SK-N-SH (cell line): ENCODE data around the gene RRBP1.

Experiments used
- CTCF ChIP-seq: fragments of 200-600 bp; sonication (generic); IDR thresholded peaks from 2 replicates; pipeline ENCODE4 v1.6.1; 2017; ENCODE audit warnings: antibody characterized with exemption, mild to moderate bottlenecking, moderate library complexity
- EP300 ChIP-seq, 2 experiments: IDR thresholded peaks; 2 replicates each; pipeline versions ENCODE4 v1.4.0 to v1.6.1; 2012; ENCODE audit warnings: borderline replicate concordance in 1 of 2, low read depth in 1 of 2, low read length in 1 of 2
- EZH2phosphoT487 ChIP-seq: fragments of 200-600 bp; sonication (generic); IDR thresholded peaks from 2 replicates; pipeline ENCODE4 v1.6.1; 2017; ENCODE audit warnings: low read depth, mixed run types, mild to moderate bottlenecking, antibody characterized with exemption, moderate library complexity, borderline replicate concordance

DNA sequence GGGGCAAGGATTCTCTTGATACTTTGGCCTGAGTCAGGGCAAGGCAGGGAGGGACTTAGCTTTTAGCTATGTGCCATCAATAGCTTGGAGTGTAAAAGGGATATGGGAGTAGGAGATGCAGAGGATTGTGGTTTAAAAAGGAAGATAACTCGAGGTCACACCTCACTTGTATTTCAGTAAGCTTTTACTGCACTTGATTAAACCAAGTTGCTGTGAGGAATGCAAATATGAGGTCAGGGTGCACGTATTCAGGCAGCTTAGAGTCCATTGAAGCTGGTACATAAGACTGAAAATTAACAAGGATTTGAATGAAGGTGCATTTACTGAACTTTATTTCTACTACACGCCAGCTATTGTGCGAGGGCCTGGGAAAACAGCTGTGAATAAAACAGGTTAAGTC, 80.1 kb downstream of the RRBP1 start:
- TF ChIP-seq EZH2phosphoT487, result no peak
- TF ChIP-seq EP300 (IDR thresholded peaks at IDR 0.05; ENCODE audit: borderline replicate concordance in 1 of 2, low read depth in 1 of 2, low read length in 1 of 2), result no peak
- TF ChIP-seq CTCF, result no peak
